GM19193 (cell line): ENCODE results near the gene MAP1S.

ENCODE experiments used
- POLR2A ChIP-seq: IDR thresholded peaks from 4 replicates; pipeline ENCODE4 v1.6.1; 2011; ENCODE audit not compliant: insufficient read depth, insufficient read length; ENCODE audit errors: extremely low read depth

Gene MAP1S

GRCh38 chr19:17755977-17756670, 36.8 kb downstream of the MAP1S start:
- no peak for TF ChIP-seq POLR2A

GRCh38 chr19:17757125-17757524, 37.8 kb downstream of the MAP1S start:
- TF ChIP-seq POLR2A = no peak

GRCh38 chr19:17758515-17758914, 39.2 kb downstream of the MAP1S start:
- no peak for TF ChIP-seq POLR2A

GRCh38 chr19:17761148-17761547, 41.9 kb downstream of the MAP1S start:
- no peak for TF ChIP-seq POLR2A

GRCh38 chr19:17762505-17763229, 43.4 kb downstream of the MAP1S start:
- TF ChIP-seq POLR2A = no peak

DNA sequence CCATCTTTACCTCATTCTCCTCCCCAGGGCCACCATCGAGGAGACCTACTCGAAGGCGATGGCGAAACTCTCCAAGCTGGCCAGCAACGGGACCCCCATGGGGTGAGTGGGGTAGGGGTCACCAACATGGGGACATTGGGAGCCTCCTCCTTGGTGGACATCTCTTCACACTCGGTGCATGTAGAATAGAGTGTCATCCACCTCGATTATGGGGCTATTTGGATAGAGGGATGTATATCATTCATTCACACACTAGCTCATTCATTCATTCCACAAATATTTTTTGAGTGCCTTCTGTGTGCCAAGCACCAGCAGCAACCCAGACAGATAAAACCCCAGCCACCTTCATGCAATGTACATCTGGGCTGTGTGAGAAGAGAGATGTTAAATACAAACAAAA, 45.1 kb downstream of the MAP1S start:
- TF ChIP-seq POLR2A = no peak

GRCh38 chr19:17765069-17765618, 45.9 kb downstream of the MAP1S start:
- TF ChIP-seq POLR2A = no peak

DNA sequence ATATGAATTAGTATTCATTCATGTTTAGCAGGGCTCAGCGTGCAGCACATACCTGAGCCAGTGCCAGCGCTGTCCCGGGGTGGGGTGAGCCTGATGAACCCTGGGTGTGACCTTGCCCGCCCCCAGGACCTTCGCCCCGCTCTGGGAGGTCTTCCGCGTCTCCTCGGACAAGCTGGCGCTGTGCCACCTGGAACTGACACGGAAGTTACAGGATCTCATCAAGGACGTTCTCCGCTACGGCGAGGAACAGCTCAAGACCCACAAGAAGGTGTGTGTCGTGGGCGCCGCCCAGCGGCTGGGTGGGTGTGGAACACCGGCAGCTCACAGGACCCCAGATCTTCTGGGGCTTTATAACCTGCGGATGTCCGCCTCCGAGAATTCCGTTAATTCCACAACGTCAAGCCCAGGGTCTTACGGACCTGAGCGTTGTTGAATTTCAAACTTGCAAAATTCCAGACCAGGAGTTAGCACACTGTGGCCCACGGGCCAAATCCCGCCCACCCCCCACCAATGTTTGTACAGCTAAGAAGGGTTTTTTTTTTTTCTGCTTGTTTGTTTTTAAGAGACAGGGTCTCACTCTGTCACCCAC, 47.4 kb downstream of the MAP1S start:
- no peak for TF ChIP-seq POLR2A

DNA sequence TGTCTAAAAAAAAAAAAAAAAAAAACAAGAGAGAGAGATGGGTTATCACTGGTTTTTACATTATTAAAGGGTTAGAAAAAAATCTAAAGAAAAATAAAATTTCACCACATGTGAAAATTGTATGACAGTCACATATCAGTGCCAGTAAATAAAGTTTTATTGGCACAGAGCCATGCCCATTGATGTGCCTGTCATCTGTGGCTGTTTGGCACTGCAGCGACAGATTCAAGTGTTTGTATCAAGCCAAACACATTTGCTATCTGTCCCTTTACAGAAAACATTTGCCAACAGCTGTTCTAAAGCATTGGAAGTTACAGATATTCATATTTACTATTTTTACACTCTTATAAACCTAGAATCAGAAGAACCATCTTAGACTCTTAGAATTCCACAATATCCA, 48.3 kb downstream of the MAP1S start:
- no peak for TF ChIP-seq POLR2A

DNA sequence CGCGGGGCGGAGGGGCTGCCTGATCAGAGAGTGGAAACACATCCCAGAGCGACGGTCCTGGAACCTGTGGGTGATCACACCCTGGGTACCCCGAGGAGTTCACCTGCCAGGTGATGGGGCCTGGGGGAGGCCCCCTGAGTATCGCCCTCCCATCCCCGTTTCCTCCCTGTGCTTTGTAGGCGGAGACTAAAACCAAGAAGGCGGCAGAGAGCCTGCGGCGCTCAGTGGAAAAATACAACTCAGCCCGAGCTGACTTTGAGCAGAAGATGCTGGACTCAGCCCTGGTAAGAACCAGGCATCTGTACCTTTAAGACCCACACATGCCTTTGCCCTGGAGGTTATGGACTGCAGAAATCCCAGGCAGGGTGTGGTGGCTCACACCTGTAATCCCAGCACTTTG, 51.3 kb downstream of the MAP1S start:
- TF ChIP-seq POLR2A = no peak

DNA sequence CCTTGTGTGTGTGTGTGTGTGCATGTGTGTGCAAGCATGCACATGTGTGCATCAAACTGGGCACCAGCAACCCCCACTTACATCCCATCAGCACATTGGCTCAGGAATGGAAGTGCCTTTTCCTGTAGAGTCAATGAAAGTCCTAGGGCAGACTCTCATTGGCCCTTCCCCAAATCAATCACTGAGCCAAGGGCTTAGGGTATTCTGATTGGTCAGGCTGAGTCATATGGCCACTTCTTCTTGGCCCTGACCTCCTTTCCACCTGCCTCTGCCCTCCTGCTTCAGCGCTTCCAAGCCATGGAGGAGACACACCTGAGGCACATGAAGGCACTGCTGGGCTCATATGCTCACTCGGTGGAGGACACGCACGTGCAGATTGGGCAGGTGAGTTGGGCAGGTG, 52.9 kb downstream of the MAP1S start:
- TF ChIP-seq POLR2A = no peak

DNA sequence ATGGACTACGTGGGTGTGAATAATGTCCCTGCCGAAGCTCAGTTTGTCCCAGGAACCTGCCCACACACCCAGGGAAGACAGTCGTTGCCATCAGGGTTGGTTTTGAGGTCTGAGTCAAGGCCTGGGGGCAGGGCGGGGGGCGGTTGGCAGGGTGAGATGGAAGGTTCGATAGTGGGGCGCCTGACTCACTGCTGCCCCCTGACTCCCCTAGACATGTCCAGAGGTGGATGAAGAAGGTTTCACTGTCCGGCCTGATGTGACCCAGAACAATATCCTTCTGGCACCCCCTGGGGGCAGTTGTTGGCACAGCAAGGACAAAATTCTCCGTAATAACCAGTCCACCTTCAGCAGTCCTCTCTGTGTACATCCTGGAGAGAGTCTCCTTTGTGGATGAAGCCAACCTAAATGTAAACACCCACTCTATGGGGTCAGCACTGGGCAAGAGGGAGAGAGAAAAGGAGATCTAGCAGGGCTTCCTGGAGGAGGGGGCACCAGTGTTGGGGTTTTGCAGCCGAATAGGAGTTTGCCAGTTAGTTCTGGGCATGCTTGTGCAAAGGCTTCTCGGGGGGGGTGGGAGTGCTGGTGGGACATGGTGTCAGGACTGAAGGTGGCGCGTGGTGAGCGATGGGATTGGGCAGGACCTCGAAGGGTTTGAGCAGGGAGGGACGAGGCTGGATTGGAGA, 56.1 kb downstream of the MAP1S start:
- TF ChIP-seq POLR2A = no peak

DNA sequence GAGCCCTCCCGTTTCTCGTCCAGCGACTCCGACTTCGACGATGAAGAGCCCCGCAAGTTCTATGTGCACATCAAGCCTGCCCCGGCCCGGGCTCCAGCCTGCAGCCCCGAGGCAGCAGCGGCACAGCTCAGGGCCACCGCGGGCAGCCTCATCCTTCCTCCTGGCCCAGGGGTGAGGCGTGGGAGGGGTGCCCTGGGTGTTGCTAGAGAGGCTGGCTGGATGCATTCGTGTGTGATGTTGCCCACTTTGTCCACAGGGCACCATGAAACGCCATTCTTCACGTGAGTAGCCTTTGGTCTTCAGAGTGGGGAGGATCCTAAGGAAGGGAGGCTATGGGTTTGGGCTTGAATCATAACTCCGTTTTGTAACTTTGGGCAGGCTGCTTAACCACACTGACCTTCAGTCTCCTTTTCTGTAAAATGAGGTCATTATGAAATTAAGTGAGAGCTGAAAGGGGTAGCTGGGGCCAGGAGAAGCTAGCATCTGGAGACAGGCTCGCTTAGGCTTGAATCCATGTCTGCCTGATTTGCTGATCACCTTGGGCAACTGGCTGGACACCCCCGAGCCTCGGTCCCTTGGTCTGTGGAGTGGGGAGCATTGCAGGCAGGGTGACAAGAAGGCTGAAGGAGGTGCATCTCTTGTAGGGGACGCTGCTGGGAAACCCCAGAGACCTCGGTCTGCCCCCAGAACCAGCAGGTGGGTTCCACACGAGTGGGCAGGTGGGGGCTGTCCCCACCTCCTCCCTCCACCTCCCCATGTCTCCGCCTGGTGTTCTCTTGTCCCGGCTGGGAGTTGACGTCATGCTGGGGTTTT, 56.9 kb downstream of the MAP1S start:
- peak; percentile 29 for TF ChIP-seq POLR2A

GRCh38 chr19:17778251-17778967, 59.1 kb downstream of the MAP1S start:
- no peak for TF ChIP-seq POLR2A
